Measurements from ENCODE around the gene ACAP3. TPM values are rescaled to one million over a fixed set of nuclear protein-coding genes. Genes with fewer than 3 reads are reported as not detected.
"Not testable (repeated sequence)": the region's sequence is repeated elsewhere in the genome, so short reads cannot be mapped to it uniquely, and the experiment has no call there.

Gene ACAP3
- total RNA-seq, 1 donor from 2014 or later, result 16.2 TPM

- no peak for DNase-seq (ENCODE audit: low read depth, low spot score)
Measured at GRCh38 chr1:1267488-1268283, 40.0 kb downstream of the ACAP3 start.

GRCh38 chr1:1264868-1265272 lies 42.9 kb downstream of the ACAP3 start:
- DNase-seq (ENCODE audit: low read depth, low spot score), result no peak

GRCh38 chr1:1264026-1264425 lies 43.7 kb downstream of the ACAP3 start:
- no peak for DNase-seq (ENCODE audit: low read depth, low spot score)

DNA sequence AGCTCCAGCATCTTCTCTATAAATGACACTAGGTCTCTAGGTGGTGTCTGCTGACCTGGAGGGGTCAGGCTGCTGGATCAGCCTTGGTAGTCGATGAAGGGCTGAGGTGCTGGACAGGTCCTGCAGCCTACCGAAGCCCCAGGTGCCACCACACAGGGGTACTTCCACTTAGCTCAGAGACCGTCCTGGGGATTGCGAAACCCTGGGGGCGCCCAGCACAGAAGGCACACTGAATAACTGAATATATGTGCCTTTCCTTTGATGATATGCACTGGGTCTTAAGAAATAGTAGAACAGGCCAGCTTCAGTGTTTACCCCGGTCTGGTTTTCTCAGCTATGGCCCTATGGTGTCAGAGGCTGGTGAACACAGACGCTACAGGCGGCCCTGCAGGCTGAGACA lies 45.0 kb downstream of the ACAP3 start:
- DNase-seq (ENCODE audit: low read depth, low spot score), result no peak

GRCh38 chr1:1262071-1262470 lies 45.7 kb downstream of the ACAP3 start:
- DNase-seq (ENCODE audit: low read depth, low spot score), result no peak

DNA sequence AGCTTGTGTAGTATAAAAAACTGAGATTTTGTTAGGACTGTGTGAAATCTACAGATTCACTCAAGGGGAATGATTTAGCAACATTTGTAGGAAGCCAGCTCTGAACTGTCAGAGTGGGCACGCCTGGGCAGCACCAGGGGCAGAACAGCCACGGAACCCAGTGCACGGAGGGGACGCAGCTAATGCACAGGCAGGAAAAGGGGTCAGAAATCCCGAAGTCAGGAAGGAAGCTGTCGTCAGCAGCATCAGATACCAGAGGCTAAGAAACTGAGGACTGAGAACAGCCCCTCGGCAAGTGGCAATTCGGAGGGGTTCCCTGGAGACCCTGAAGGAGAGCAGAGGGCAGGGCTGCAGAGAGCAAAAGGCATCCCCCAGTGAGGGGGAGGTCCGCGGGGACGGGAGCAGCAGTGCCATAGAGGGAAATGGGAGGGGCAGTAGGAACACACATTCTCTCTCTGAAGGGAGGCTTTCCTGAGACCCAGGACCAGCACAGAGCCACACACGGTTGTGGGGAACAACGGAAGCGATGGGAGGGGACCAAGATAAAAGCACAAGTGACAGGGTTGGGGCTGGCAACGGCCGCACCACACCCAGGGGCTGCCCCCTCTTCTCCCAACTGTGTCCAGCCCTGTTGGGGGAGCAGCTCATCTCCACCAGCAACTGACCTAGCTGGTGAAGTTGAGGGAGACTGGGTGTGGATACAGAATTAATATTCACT lies 46.7 kb downstream of the ACAP3 start:
- DNase-seq (ENCODE audit: low read depth, low spot score), result no peak

DNA sequence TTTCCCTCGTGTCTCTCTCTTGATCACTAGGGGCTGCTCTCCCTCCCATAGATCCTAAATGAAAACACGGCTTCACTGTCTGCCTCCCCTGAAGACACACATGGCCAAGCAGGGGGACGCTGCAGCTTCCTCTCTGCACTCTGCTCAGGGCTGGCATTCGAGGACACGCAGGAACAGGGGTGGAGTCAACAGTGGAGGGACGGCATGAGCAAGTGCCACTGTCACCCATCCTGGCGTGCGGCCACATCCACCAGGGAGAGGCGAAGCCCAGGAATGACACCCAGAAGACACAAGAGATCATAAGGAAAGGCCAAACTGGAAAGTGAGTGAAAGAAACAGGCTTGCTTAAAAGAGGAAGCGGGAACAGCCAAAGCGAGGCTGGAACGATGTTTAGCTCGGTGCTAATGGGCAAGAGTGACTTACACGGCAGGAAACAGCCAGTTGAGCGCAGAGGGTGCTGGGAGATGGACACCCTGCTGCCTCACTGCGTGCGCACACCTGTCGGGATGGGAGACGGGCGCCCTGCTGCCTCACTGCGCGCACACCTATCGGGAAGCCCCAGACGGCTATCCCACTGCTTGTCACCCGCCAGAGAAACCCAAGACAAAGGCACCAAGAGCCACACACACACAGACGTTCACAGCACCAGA lies 47.7 kb downstream of the ACAP3 start:
- DNase-seq (ENCODE audit: low read depth, low spot score), result no peak

- no peak for DNase-seq (ENCODE audit: low read depth, low spot score)
Measured at GRCh38 chr1:1259540-1259939, 48.2 kb downstream of the ACAP3 start.

- no peak for DNase-seq (ENCODE audit: low read depth, low spot score)
Measured at GRCh38 chr1:1259119-1259488, 48.6 kb downstream of the ACAP3 start.

DNA sequence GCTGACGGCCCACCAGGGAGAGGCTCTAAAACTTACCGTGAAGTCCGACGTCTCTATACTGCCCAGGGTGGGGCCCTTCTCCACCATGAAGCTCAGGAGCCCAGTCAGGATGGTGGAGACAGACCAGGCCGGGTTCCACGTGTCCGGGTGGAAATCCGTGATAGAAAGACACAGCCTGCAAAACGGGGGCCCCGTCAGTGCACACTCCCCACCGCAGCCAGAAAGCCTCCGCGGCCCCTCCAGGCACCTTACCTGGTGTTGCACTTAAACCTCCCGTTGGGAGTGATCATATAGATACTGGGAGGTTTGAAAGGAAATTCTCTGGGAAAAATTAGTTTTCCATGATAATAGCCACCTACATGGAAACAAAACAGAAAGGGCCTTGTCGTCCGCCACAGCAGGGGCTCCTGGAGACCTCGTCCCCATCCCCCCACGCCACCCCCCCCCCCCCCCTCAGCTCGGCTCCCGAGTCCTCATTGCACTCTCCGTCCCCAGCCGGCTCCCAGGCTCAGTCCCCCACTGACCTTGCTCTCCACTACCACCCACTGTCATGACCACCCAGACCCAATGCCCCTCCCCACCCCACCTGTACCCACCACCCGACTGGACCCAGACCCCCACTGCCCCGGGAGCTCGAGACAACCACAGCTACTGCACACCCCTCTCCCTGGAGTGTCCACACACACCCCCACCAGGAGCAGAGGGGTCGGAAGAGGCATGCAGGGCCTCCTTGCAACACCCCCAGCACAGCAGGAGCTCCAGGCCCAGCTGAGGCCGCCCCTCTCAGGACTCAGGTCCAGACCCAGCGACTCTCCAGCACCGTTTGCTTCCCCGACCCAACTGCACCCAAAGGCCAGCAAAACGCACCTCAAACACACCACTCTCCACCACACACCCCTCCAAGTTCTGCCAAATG lies 50.5 kb downstream of the ACAP3 start:
- no peak for DNase-seq (ENCODE audit: low read depth, low spot score)

DNA sequence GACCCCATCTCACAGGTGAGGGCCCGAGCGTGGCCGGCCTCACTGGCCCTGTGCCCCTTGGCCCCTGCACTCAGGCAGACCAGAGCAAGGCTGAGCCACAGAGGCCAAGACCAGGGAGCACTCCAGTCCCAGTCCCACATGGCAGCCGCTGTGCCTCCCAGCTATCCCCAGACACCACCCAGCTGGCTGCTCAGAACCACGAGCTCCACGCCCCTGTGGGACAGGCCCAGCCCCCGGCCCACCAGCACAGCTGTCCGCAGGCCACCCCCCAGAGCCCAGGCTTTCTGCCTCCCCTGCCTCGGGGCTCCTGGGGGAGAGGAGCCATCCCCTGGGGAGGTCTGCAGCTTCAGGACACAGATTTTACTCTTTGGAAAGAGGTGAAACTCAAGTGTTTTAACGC lies 52.1 kb downstream of the ACAP3 start:
- DNase-seq (ENCODE audit: low read depth, low spot score), result no peak

DNA sequence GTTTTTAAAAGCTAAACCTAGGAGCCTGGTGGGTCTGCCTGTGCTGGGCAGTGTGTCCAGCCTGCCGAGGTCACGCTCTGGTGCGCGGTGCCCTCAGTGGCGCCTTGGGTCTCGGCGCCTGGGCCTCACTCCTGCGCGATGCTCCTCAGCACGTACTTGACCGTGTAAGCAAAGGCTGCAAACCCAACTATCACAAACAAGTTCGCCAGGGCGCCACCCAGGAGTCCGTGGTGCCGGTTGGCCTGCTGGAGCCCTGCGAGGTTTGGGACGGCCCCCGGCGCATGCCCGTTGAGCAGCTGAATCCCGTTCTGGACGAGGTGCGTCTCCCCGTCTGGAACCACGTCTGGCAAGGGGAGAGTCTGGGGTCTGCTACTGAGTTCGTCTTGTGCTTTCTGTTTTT lies 52.7 kb downstream of the ACAP3 start:
- DNase-seq (ENCODE audit: low read depth, low spot score), result no peak

DNA sequence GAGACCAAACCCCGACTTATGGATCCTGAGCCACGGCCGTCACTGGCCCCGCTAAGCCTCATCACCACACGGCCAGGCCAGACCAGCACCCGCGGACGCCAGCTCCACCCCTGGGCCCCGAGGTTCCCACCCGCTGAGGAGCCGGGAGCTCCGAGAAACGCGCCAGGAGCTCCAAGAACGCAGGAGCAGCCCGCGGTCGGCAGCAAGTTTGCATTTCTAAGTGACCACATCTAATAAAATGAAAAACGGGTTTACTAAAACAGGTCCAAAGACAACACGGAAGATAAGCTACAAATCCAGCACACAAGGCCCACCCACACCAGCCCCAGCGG lies 53.1 kb downstream of the ACAP3 start:
- DNase-seq (ENCODE audit: low read depth, low spot score), result no peak

- DNase-seq (ENCODE audit: low read depth, low spot score), result no peak
Measured at GRCh38 chr1:1253972-1254666, 53.6 kb downstream of the ACAP3 start.

- no peak for DNase-seq (ENCODE audit: low read depth, low spot score)
Measured at GRCh38 chr1:1253314-1253713, 54.4 kb downstream of the ACAP3 start.

DNA sequence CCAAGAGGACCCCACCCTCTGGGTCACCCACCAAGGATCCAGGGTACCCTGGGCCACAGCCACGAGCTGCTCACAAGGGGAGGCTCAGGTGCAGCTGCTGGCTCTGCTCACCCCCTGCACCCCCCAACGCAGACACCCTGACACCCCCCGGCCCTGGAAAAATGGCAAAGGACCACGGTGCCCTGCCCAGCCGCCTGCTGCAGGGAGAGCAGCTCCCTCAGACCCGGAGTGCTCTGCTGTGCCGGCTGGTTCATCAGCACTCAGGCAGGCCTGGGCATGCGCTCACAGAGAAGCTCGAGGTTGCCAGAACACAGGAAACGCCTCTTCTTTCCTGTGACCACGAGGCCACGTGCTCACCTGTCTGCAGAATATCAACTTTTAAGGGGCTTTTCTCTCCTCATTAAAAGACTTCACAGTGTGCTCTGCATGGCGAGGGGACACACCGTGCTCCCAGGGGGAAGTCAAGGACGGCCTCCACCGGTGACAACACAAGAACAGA lies 56.9 kb downstream of the ACAP3 start:
- no peak for DNase-seq (ENCODE audit: low read depth, low spot score)

GRCh38 chr1:1248009-1248913 lies 59.5 kb downstream of the ACAP3 start:
- not testable (repeated sequence) for DNase-seq (ENCODE audit: low read depth, low spot score)

GRCh38 chr1:1247341-1247913 lies 60.3 kb downstream of the ACAP3 start:
- DNase-seq (ENCODE audit: low read depth, low spot score), result no peak

- DNase-seq (ENCODE audit: low read depth, low spot score), result no peak
Measured at GRCh38 chr1:1246577-1247340, 61.0 kb downstream of the ACAP3 start, which contains the start of gene C1QTNF12. Gene C1QTNF12 (minus strand): TSS chr1:1246722. CDS start chr1:1246690, 32 bp downstream.
